ENCODE results near the gene MIEF1. TPM values are rescaled to one million over a fixed set of nuclear protein-coding genes. Genes with fewer than 3 reads are reported as not detected.
"Not testable (repeated sequence)": the region's sequence is repeated elsewhere in the genome, so short reads cannot be mapped to it uniquely, and the experiment has no call there.

MIEF1 gene
- total RNA-seq, 4 donors from 2014 or later: 19.7 to 21.7 (median 20.9) TPM

DNA sequence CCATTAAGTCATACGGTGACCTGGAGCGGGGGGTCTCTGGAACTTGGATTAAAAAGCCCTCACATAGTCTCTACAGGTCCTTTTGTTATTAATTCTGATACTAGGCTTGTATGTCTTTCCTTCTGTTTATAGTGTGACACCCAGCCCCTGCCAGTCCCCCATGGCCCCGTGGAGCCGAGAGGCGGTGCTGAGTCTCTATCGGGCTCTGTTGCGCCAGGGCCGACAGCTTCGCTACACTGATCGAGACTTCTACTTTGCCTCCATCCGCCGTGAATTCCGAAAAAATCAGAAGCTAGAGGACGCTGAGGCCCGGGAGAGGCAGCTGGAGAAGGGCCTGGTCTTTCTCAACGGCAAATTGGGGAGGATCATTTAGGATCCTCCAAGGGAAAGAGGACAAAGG, 2.0 kb downstream of the MIEF1 start:
- Histone ChIP-seq H3K4me1 (peaks cover 36 to 57% (median 43%) of the 10 kb centered on the region in 4 donors), H3K9me3 (no peaks in the 10 kb centered on the region), H3K27me3 (no peaks in the 10 kb centered on the region), H3K36me3 (peaks cover 17 to 55% (median 51%) of the 10 kb centered on the region in 4 donors), H3K27ac (replicated peaks in 1 of 4) (no peak overlapping the region), H3K4me3 (no peak overlapping the region)
- no peak for TF ChIP-seq POLR2AphosphoS5 (IDR thresholded peaks at IDR 0.05)
- no peak for TF ChIP-seq POLR2A (IDR thresholded peaks at IDR 0.05; ENCODE audit: low read depth)
- TF ChIP-seq, protein P1, sequence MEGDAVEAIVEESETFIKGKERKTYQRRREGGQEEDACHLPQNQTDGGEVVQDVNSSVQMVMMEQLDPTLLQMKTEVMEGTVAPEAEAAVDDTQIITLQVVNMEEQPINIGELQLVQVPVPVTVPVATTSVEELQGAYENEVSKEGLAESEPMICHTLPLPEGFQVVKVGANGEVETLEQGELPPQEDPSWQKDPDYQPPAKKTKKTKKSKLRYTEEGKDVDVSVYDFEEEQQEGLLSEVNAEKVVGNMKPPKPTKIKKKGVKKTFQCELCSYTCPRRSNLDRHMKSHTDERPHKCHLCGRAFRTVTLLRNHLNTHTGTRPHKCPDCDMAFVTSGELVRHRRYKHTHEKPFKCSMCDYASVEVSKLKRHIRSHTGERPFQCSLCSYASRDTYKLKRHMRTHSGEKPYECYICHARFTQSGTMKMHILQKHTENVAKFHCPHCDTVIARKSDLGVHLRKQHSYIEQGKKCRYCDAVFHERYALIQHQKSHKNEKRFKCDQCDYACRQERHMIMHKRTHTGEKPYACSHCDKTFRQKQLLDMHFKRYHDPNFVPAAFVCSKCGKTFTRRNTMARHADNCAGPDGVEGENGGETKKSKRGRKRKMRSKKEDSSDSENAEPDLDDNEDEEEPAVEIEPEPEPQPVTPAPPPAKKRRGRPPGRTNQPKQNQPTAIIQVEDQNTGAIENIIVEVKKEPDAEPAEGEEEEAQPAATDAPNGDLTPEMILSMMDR (IDR thresholded peaks at IDR 0.05): no peak
- TF ChIP-seq EP300 (IDR thresholded peaks at IDR 0.05): no peak
- intact Hi-C loops (cut with DNase I): no loop called here
- 94% methylated on average over 15 of the region's 16 CpGs for WGBS
- no peak for DNase-seq (ENCODE audit: extremely low spot score)

DNA sequence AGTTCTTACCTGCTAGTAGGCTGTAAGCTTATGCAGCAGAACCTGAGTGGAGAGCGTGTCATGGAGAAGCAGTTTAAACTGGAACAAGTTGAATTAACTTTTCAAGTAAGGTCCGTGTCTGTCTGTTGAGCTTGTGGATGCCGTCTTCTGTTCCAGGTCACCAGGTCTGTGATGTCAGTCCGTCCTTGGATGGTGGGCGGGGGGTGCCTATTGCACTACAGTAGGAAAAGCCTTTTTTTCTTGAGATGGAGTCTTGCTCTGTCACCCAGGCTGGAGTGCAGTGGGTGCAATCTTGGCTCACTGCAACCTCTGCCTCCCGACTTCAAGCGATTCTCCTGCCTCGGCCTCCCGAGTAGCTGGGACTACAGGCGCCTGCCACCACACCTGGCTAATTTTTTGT, 4.9 kb downstream of the MIEF1 start:
- Histone ChIP-seq H3K4me1 (peaks cover 22 to 37% (median 29%) of the 10 kb centered on the region in 4 donors), H3K36me3 (peaks cover 27 to 85% (median 80%) of the 10 kb centered on the region in 4 donors)
- H3K9me3 ChIP-seq; H3K27ac ChIP-seq (replicated peaks in 1 of 4); intact Hi-C loops (cut with DNase I); H3K4me3 ChIP-seq; DNase-seq (ENCODE audit: extremely low spot score); H3K27me3 ChIP-seq: not testable (repeated sequence)
- WGBS: 84% methylated on average over 10 of the region's 10 CpGs

DNA sequence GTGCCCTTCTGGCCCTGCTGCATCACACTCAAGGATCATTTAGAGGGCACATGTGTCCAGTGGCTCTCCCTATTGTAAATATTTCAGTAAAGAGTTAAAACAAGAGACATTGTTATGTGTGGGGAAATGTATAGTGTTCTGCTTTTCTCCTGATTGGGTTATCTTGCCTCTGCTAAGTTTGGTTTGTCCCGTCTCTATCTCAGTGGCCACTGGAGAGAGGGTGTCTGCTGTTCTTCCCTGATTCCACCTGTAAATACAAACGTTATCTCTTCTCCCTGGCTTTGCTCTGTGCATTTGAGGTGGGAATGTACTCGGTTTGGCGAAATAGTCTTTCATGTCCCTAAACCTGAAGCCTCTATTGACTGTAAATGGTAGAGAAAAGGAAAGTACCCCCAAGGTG, 6.3 kb downstream of the MIEF1 start:
- no peak overlapping the region for H3K27ac ChIP-seq (replicated peaks in 1 of 4)
- peaks cover 15 to 28% (median 22%) of the 10 kb centered on the region in 4 donors for H3K4me1 ChIP-seq
- peaks cover 40 to 99% (median 94%) of the 10 kb centered on the region in 4 donors for H3K36me3 ChIP-seq
- H3K4me3 ChIP-seq: no peak overlapping the region
- whole genome bisulfite sequencing: 72% methylated on average over 4 of the region's 4 CpGs
- TF ChIP-seq POLR2A (IDR thresholded peaks at IDR 0.05; ENCODE audit: low read depth) (no peak), POLR2AphosphoS5 (IDR thresholded peaks at IDR 0.05) (no peak)
- TF ChIP-seq, protein P1 (IDR thresholded peaks at IDR 0.05): no peak
- no peaks in the 10 kb centered on the region for H3K27me3 ChIP-seq
- no peak for DNase-seq (ENCODE audit: extremely low spot score)
- no peaks in the 10 kb centered on the region for H3K9me3 ChIP-seq
- intact Hi-C loops (cut with DNase I): no loop called here

DNA sequence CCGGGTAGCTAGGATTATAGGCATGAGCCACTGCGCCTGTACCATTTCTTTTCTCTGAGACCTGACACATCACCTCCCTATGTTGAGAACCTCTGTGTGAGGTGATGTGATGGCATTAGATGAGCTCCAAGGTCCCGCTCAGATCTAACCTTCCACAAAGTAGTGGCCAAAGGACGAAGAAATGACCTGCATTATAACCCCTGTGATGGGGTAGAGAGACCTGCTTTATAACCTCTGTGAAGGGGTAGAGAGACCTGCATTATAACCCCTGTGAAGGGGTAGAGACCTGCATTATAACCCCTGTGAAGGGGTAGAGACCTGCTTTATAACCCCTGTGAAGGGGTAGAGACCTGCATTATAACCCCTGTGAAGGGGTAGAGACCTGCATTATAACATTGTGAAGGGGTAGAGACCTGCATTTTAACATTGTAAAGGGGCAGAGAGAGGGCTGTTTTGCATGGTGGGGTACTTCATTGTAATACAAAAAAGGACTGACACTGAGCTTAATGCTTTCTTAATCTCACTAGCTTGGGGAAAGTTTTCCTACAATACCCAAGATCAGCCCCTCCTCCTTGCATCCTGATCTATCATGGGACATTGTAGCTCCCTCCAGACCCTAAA, 8.5 kb downstream of the MIEF1 start:
- Histone ChIP-seq H3K9me3 (no peaks in the 10 kb centered on the region), H3K4me1 (peaks cover 6 to 24% (median 10%) of the 10 kb centered on the region in 4 donors), H3K27ac (replicated peaks in 1 of 4) (no peak overlapping the region), H3K27me3 (no peaks in the 10 kb centered on the region), H3K4me3 (no peak overlapping the region), H3K36me3 (peaks cover 49 to 100% (median 97%) of the 10 kb centered on the region in 4 donors)
- TF ChIP-seq POLR2A (IDR thresholded peaks at IDR 0.05; ENCODE audit: low read depth) (no peak), EP300 (IDR thresholded peaks at IDR 0.05) (no peak), POLR2AphosphoS5 (IDR thresholded peaks at IDR 0.05) (no peak)
- TF ChIP-seq, protein P1 (IDR thresholded peaks at IDR 0.05): no peak
- 90% methylated on average over 4 of the region's 4 CpGs for WGBS
- intact Hi-C loops (cut with DNase I): loop anchor here (10.0 kb wide), 1 partner anchor 106 kb away; no protein-coding TSS in a partner anchor
- DNase-seq (ENCODE audit: extremely low spot score): no peak

DNA sequence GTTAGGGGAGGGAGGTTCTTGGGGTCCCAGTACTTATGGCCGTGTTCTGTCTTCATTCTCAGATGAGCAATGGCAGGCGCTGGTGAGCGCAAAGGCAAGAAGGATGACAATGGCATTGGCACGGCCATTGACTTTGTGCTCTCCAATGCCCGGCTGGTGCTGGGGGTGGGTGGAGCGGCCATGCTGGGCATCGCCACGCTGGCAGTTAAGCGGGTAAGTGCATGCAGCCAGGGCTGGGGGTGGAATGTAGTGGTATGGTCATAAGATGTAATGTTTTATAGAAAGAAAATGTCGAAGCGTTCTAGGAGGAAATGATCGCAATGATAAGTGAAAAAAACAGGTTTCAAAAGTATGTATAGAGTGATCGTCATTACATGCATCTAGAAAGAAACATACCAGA, 9.1 kb downstream of the MIEF1 start:
- Histone ChIP-seq H3K27me3 (no peaks in the 10 kb centered on the region), H3K9me3 (no peaks in the 10 kb centered on the region), H3K4me3 (no peak overlapping the region), H3K27ac (replicated peaks in 1 of 4) (no peak overlapping the region), H3K36me3 (peaks cover 49 to 99% (median 94%) of the 10 kb centered on the region in 4 donors), H3K4me1 (peaks cover 4 to 22% (median 7%) of the 10 kb centered on the region in 4 donors)
- no peak for TF ChIP-seq POLR2A (IDR thresholded peaks at IDR 0.05; ENCODE audit: low read depth)
- TF ChIP-seq, protein P1 (IDR thresholded peaks at IDR 0.05): no peak
- no peak for TF ChIP-seq POLR2AphosphoS5 (IDR thresholded peaks at IDR 0.05)
- intact Hi-C loops (cut with DNase I): loop anchor here (10.0 kb wide), 1 partner anchor 106 kb away; no protein-coding TSS in a partner anchor
- WGBS: 91% methylated on average over 13 of the region's 13 CpGs
- DNase-seq (ENCODE audit: extremely low spot score): no peak

Measured in esophagus muscularis mucosa (tissue), 4 donors.